AG10803 (cell line): ENCODE results near the gene TCP1.
A peak's percentile ranks its signal among the peaks of the same experiment; 100 is the strongest.

Source experiments
- DNase-seq: peaks from one replicate; pipeline ENCODE4 v3.0.0; 2010; ENCODE audit warnings: low read depth
- H3K4me3 ChIP-seq: 2 replicates; pipeline ENCODE4 v1.5.1; 2011; ENCODE audit warnings: mild to moderate bottlenecking, low read length, control low read depth
- CTCF ChIP-seq: conservative IDR thresholded peaks from 2 replicates; pipeline ENCODE4 v1.5.1; 2011; ENCODE audit warnings: mild to moderate bottlenecking, low read length, control low read depth, inconsistent platforms

The TCP1 gene

GRCh38 chr6:159766906-159767305 is 22.5 kb downstream of the TCP1 start:
- no peak for DNase-seq
- H3K4me3 ChIP-seq = no peak overlapping the region
- no peak for TF ChIP-seq CTCF

- H3K4me3 ChIP-seq = peak overlapping the region; percentile 87
- DNase-seq = no peak
- no peak for TF ChIP-seq CTCF
Observed at GRCh38 chr6:159762681-159763293, 26.6 kb downstream of the TCP1 start.

GRCh38 chr6:159761873-159762680 is 27.3 kb downstream of the TCP1 start, which contains the start of gene ACAT2:
TSS of gene ACAT2 (plus strand) at chr6:159762045. CDS start at chr6:159762088, 43 bp downstream.
- DNase-seq = peak; percentile 91

GRCh38 chr6:159761129-159761872 is 28.1 kb downstream of the TCP1 start:
- TF ChIP-seq CTCF = no peak
- no peak for DNase-seq
- H3K4me3 ChIP-seq = peak overlapping the region; percentile 67

More at GRCh38 chr6:159761873-159762680, 27.3 kb downstream of the TCP1 start, which contains the start of gene ACAT2:
- TF ChIP-seq CTCF = no peak
- H3K4me3 ChIP-seq = peak within 1 kb of the TSS; percentile 87

GRCh38 chr6:159760602-159761057 is 28.8 kb downstream of the TCP1 start:
- no peak for TF ChIP-seq CTCF
- H3K4me3 ChIP-seq = peak overlapping the region; percentile 67; the same call in 1 of the 2 replicates
- DNase-seq = peak; percentile 86

GRCh38 chr6:159759645-159760044 is 29.8 kb downstream of the TCP1 start:
- no peak for TF ChIP-seq CTCF
- DNase-seq = no peak
- H3K4me3 ChIP-seq = no peak overlapping the region
